Panc1 (cell line): ENCODE measurements around the gene IL19. TPM values are rescaled to one million over a fixed set of nuclear protein-coding genes. Genes with fewer than 3 reads are reported as not detected.

Experiments used
- ATAC-seq: fragments of 200-7000 bp; cut with Tn5 transposase; 2 replicates; pipeline ENCODE4 v1.9.1; 2020; ENCODE audit warnings: mild to moderate bottlenecking, moderate library complexity
- BruUV-seq: library from RNA; stranded (reverse); fragments of 400-500 nt; replicated peaks from 2 replicates; lab custom pipeline; 2021; lab: Mats Ljungman, UMichigan
- CTCF ChIA-PET: fragments of 300-600 bp; sonication (Branson Sonifier 250); formaldehyde crosslinking; loops from one replicate; lab custom pipeline; 2022; ENCODE audit warnings: antibody characterized with exemption; lab: Charles Lee
- POLR2A ChIA-PET: fragments of 300-600 bp; sonication (Branson Sonifier 250); formaldehyde crosslinking; loops from one replicate; lab custom pipeline; 2022; ENCODE audit warnings: antibody characterized with exemption; lab: Charles Lee
- DNase-seq: peaks from one replicate; pipeline ENCODE4 v3.0.0-alpha.2; 2010; ENCODE audit warnings: low read depth, low spot score
- H3K27ac ChIP-seq: 2 replicates; pipeline ENCODE4 v1.5.1; 2011; ENCODE audit warnings: mild to moderate bottlenecking, low read length, inconsistent platforms
- H3K27me3 ChIP-seq: fragments of 200-500 bp; sonication (Bioruptor generic); 2 replicates; pipeline ENCODE4 v1.6.0; 2014; ENCODE audit warnings: low read length, inconsistent platforms; ENCODE audit not compliant: control insufficient read depth, insufficient read depth
- H3K36me3 ChIP-seq: fragments of 200-500 bp; sonication (Bioruptor generic); 2 replicates; pipeline ENCODE4 v1.5.1; 2014; ENCODE audit warnings: inconsistent platforms, mild to moderate bottlenecking, low read length, moderate library complexity; ENCODE audit not compliant: control insufficient read depth, insufficient read depth
- H3K4me1 ChIP-seq: 2 replicates; pipeline ENCODE4 v1.5.1; 2011; ENCODE audit warnings: inconsistent platforms, mild to moderate bottlenecking, low read length, moderate library complexity; ENCODE audit not compliant: control insufficient read depth, insufficient read depth
- H3K4me3 ChIP-seq, 2 experiments: 2 replicates each; pipeline ENCODE4 v1.5.1; 2011 to 2012; ENCODE audit warnings: low read depth in 2 of 2, low read length in 2 of 2, mild to moderate bottlenecking in 2 of 2, inconsistent platforms in 1 of 2, moderate library complexity in 1 of 2
- H3K9me3 ChIP-seq: fragments of 200-500 bp; sonication (Bioruptor generic); 2 replicates; pipeline ENCODE4 v1.5.1; 2014; ENCODE audit warnings: low read depth, mild to moderate bottlenecking, inconsistent platforms, low read length, moderate library complexity; ENCODE audit not compliant: control insufficient read depth, insufficient read depth
- POLR2AphosphoS5 ChIP-seq: IDR thresholded peaks from 2 replicates; pipeline ENCODE4 v1.6.1; 2012; ENCODE audit warnings: mild to moderate bottlenecking, low read depth, low read length, moderate library complexity
- SIN3A ChIP-seq: IDR thresholded peaks from 2 replicates; pipeline ENCODE4 v1.6.1; 2012; ENCODE audit warnings: low read depth, mild to moderate bottlenecking, low read length, moderate library complexity, borderline replicate concordance; ENCODE audit not compliant: insufficient read depth
- TCF7L2 ChIP-seq: IDR thresholded peaks from 2 replicates; pipeline ENCODE4 v1.6.1; 2011; ENCODE audit warnings: mild to moderate bottlenecking, low read depth, low read length, inconsistent platforms
- in situ Hi-C: cut with HindIII; loops from 2 replicates; pipeline ENCODE4 v1.10.0; 2016; ENCODE audit warnings: low sequenced_read_pairs, low pct_unique_long_range_greater_than_20kb
- intact Hi-C: fragments of 100-400 bp; cut with micrococcal nuclease; formaldehyde crosslinking; loops from one replicate; pipeline ENCODE4 v1.10.0; 2022; ENCODE audit not compliant: unreplicated experiment
- total RNA-seq: library from RNA; stranded (reverse); gene quantifications from one replicate; pipeline ENCODE4 v1.2.1, GENCODE V29; 2021; ENCODE audit not compliant: unreplicated experiment
- TF ChIP-seq, protein P1 (sequence below), 2 experiments: IDR thresholded peaks; 2 replicates each; pipeline ENCODE4 v1.6.1; 2011 to 2012; ENCODE audit warnings: low read depth in 2 of 2, control low read depth in 1 of 2, low read length in 1 of 2, mild to moderate bottlenecking in 1 of 2, moderate library complexity in 1 of 2; ENCODE audit not compliant: insufficient read depth in 1 of 2
- TF ChIP-seq, protein P2 (sequence below): fragments of 450-650 bp; IDR thresholded peaks from 2 replicates; pipeline ENCODE4 v1.5.1; 2017; ENCODE audit warnings: mild to moderate bottlenecking

Gene IL19
- total RNA-seq, 1 experiment from 2014 or later, result not detected

DNA sequence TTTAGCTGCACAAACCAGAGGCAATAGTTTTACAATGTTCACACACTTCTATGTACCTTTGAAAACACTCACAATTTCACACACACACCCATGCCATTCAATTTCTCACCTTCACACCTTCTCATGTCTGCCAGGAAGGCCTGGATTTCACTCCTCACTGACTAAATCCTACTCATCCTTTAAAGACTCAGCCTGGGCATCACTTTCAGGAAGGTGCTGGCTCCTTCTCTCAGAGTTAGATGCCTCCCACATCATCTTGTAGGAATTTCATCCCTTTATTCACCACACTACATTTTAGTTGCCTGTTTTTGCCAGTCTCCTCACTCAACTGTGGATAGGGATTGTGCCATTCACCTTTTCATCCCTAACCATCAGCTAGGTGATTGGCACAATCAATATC lies 97.1 kb downstream of the IL19 start:
- in situ Hi-C loops, result no loop called here
- no peaks in the 10 kb centered on the region for H3K4me1 ChIP-seq
- H3K27me3 ChIP-seq, result peaks cover 13% of the 10 kb centered on the region
- ChIA-PET POLR2A (no interaction called here), CTCF (no interaction called here)
- no TSS peak for BruUV-seq
- no peaks in the 10 kb centered on the region for H3K36me3 ChIP-seq
- ATAC-seq (no peak), DNase-seq (no peak)
- intact Hi-C loops, result no loop called here
- H3K27ac ChIP-seq, result no peak overlapping the region
- no peak overlapping the region for H3K4me3 ChIP-seq
- no peaks in the 10 kb centered on the region for H3K9me3 ChIP-seq
- TF ChIP-seq TCF7L2, result no peak
- TF ChIP-seq POLR2AphosphoS5, result no peak
- TF ChIP-seq, protein P1, sequence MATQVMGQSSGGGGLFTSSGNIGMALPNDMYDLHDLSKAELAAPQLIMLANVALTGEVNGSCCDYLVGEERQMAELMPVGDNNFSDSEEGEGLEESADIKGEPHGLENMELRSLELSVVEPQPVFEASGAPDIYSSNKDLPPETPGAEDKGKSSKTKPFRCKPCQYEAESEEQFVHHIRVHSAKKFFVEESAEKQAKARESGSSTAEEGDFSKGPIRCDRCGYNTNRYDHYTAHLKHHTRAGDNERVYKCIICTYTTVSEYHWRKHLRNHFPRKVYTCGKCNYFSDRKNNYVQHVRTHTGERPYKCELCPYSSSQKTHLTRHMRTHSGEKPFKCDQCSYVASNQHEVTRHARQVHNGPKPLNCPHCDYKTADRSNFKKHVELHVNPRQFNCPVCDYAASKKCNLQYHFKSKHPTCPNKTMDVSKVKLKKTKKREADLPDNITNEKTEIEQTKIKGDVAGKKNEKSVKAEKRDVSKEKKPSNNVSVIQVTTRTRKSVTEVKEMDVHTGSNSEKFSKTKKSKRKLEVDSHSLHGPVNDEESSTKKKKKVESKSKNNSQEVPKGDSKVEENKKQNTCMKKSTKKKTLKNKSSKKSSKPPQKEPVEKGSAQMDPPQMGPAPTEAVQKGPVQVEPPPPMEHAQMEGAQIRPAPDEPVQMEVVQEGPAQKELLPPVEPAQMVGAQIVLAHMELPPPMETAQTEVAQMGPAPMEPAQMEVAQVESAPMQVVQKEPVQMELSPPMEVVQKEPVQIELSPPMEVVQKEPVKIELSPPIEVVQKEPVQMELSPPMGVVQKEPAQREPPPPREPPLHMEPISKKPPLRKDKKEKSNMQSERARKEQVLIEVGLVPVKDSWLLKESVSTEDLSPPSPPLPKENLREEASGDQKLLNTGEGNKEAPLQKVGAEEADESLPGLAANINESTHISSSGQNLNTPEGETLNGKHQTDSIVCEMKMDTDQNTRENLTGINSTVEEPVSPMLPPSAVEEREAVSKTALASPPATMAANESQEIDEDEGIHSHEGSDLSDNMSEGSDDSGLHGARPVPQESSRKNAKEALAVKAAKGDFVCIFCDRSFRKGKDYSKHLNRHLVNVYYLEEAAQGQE (IDR thresholded peaks at IDR 0.05; ENCODE audit: insufficient read depth in 1 of 2, low read depth in 2 of 2, low read length in 1 of 2), result no peak

DNA sequence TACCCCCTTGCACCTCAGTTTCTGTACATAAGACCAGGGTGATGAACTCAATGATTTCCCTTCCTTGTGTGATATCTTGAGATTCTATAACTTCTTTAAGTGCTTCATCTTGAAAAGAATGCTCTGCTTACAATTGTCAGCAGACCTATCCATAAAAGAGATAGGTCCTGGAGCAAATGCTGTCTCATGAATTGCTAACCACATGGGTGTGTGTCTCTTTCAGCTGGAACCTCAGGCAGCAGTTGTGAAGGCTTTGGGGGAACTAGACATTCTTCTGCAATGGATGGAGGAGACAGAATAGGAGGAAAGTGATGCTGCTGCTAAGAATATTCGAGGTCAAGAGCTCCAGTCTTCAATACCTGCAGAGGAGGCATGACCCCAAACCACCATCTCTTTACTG lies 97.7 kb downstream of the IL19 start:
- DNase-seq, result no peak
- H3K9me3 ChIP-seq, result no peaks in the 10 kb centered on the region
- ATAC-seq, result no peak
- in situ Hi-C loops (no loop called here), intact Hi-C loops (no loop called here)
- H3K27ac ChIP-seq, result no peak overlapping the region
- TF ChIP-seq POLR2AphosphoS5, result no peak
- no peak for TF ChIP-seq TCF7L2
- TF ChIP-seq, protein P2, sequence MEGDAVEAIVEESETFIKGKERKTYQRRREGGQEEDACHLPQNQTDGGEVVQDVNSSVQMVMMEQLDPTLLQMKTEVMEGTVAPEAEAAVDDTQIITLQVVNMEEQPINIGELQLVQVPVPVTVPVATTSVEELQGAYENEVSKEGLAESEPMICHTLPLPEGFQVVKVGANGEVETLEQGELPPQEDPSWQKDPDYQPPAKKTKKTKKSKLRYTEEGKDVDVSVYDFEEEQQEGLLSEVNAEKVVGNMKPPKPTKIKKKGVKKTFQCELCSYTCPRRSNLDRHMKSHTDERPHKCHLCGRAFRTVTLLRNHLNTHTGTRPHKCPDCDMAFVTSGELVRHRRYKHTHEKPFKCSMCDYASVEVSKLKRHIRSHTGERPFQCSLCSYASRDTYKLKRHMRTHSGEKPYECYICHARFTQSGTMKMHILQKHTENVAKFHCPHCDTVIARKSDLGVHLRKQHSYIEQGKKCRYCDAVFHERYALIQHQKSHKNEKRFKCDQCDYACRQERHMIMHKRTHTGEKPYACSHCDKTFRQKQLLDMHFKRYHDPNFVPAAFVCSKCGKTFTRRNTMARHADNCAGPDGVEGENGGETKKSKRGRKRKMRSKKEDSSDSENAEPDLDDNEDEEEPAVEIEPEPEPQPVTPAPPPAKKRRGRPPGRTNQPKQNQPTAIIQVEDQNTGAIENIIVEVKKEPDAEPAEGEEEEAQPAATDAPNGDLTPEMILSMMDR, result no peak
- no peak for TF ChIP-seq SIN3A
- TF ChIP-seq, protein P1 (IDR thresholded peaks at IDR 0.05; ENCODE audit: insufficient read depth in 1 of 2, low read depth in 2 of 2, low read length in 1 of 2), result no peak
- no peaks in the 10 kb centered on the region for H3K36me3 ChIP-seq
- H3K27me3 ChIP-seq, result peaks cover 10% of the 10 kb centered on the region
- BruUV-seq, result no TSS peak
- ChIA-PET CTCF (no interaction called here), POLR2A (no interaction called here)
- H3K4me1 ChIP-seq, result no peaks in the 10 kb centered on the region
- H3K4me3 ChIP-seq, result no peak overlapping the region
